HG03039 (cell line): ENCODE data around the gene HOXB4.

ENCODE experiments used
- ATAC-seq: cut with Tn5 transposase; IDR thresholded peaks from one replicate; pipeline ENCODE4 v1.9.1; 2021; ENCODE audit warnings: mild to moderate bottlenecking, moderate library complexity; ENCODE audit not compliant: unreplicated experiment

HOXB4 gene

DNA sequence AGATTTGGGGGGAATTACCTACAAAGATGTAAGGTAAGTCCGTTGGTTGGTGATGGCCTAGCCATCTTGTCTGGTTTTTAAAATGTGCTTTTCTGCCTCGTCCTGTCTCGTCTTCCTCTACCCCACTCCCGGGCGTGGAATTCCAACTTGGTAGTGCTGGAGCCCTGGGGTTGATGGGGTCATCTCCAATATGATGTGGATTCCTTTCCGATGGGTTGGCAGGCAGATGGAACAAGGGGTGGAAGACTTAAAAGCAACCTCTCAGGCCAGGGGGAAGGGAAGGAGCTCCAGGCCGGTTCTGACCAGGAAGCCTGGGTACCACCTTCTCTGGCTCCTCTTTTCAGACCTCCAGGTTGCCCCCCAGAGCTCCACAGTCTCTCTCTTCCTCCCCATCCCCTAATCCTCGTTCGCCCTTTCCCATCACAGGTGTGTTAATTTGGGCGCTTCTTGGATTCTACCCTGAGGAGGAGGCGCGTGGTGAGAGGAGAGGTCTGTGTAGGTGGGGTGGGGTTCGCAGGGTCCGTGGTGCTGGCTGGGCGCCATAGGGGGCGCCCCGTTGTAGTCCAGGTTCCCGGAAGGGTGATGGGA, 28.1 kb downstream of the HOXB4 start:
- ATAC-seq = no peak

DNA sequence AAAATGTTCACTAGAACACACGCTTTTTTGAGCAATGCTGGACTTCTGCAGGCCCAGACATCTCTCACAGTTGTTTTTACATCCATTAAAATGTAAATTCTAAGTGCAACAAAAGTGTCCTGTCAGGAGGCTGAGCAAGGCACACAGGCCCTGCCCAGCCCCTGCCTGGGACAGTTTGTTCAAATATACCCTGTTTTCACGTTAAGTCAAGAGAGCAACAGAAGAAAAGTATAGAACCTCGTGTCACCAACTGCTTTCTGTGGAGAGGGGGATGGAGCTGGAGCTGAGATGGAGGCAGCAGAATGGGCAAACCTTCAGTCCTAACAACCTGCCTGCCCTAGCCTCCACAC, 28.9 kb downstream of the HOXB4 start:
- ATAC-seq = no peak

DNA sequence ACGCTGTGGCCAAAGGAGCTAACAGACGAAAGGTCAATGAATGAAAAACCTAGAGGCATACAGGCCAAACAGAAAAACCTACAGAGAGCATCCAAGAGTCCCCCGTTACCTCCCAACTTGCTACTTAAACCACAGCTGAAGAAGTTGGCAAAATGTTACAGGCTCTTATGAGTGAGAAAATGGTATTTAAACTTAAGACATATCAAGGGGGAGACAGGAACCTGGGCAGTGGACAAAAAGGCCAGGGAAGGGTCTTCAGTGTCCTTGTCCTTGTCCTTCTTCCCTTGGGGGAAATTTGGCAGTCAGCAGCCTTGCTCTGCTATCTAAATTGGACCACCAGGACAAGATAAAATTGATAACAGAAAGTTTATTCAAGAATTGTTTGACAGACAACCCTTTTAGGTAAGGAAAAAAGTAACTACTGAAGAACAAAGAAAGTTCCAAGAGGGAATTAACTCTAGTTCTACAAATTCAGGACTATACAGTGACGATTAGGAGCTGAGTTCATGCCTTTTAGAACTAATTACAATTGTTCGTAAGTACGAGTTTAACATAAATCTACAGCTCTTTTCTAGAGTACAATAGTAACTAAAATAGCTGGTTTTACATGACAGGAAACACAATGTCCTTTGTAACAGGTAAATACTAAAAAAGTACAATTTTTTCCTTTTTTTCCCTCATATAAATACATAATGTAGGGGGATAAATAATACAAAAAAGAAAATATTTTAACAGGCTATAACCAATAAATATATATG, 29.4 kb downstream of the HOXB4 start:
- no peak for ATAC-seq

DNA sequence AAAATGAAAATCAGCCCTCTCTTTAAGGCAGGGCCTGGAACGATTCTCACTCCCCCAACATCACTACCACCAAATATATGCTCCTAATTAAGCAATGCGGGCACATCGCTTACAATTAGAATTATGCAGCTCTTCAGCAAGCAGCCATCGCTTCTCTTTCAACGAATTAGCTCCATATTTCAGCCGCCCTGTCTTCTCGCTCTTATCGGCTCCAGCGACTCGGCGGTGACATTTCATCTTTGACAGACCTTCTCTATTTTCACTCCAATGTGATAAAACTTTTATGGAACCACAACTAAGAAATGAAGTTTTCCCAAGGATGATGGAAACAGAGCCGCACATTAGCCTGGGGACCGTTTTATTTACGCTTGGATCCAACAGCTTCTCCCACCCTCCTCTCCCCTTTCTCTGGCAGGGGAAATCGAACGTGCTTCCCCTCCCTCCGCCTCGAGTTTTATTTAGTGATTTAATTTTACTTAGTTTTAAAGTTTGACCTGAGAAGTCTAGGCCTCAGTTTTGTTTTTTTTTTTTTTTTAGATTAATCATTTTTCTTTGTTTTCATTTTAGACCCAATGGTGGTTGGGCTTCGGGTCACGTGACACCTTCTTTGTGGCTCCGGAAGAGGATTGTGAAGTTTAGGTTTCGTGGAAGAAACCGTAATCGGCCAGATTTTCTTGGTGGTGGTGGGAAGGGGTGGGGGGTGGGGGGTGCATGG, 30.2 kb downstream of the HOXB4 start:
- no peak for ATAC-seq

DNA sequence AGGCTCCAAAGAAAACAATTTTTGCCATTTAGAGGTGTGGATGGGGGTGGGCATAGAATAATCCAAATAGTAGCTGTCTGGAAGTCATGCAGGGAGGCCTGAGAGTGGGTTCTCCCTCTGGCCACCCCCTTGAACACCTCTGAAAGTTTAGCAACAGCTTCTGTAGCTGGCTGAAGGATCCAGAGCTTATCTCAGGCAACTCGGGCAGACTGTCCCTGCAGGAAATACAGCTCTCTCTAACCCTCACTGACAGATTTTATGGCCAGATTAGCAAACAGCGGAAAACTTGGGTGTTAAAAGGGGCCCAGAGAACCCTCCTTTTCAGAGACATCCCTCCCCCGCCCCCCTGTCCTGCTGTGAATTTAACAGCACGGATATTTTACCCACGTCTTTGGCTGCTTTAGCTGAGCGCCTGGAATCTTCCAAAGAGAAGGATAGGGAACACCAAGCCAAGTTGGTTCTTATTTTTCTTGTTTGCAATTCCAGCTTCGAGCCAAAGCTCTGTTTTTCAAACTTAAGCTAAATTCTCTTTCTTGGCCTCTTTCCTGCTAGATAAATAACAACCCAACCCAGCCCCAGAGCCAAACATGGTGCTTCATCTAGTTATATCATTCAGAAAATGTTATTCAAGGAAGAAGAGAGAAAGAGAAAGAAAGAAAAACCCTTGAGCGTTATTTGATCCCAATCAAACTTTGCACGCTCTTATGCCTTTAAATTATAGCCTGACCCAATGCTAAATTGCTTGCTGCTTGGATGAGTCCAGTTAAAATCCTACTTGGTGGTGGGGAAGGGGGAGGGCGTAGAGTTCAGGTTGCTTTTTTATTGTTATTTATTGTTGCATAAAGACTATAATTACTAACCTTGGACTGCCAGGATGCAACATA, 31.0 kb downstream of the HOXB4 start:
- ATAC-seq = no peak

DNA sequence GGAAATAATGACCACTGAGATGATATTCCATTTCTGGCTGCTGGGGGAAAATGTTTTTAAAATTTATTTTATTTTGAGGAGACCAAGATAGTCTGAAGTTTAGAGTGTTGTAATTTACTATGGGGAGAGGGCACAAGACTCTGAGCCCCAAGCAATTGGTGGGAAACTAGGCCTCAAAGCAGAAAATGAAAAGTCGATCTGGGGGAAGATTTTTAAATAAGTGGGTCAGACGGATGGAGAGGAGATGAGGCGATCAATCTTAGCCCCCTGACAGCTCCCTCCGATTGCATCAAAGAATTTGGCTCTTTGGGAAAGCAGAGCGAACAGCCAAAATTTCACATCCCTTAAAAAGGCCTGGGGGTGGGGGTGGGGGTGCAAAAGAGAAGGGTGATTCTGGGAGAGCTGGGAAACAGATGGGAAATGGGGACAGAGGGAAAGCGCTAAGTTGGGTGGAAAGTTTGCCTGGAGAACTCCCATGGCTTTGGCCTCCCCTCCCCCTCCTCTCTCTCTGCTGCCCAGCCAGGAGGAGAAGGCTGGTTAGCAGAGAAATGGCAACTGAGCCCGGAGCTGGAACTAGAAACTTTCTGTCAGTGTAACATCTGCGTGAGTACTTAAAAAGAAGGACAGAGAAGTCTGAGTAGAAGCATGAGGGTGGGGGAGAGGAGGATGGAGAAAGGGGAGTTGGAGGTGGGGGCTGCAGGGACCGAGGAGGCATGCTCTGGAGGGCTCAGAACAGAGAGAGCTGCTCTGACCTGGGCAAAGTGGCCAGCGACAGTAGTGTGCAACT, 31.8 kb downstream of the HOXB4 start:
- ATAC-seq = no peak

DNA sequence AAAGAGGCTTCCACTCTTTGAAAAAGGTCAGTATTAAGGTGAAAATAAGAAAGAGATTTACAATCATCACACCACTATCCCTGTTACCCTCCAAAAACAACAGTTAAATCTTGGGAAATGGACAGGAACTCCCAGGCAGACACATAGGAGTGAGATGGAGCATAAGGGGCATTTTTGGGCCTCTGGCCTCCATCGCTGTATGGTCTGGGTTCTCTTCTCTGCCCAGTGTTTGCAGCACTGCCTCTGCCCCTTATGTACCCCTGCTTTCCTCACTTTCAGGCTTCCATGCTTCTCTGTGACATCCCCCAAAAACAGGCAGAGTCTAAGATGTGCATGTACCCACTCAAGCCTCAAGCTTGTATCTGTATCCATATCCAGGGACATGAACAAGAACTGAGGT, 32.6 kb downstream of the HOXB4 start:
- ATAC-seq = no peak

DNA sequence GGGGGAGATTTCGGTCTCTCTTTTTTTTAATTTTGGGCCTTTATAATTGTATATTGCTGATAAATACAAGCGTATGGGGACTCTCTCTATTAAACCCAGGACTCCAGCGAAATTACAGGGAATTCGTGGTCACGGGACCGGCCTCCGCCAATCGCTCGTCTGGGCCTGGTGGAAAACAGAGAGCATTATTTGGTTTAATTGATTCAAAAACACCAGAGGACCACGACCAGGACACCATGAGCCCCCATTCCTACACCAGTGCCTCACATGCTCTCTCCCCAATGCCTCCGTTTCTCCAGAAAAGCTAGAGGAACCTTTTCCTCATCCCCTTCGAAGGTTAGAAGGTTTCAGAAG, 33.2 kb downstream of the HOXB4 start, which contains the start of gene HOXB2:
Gene HOXB2 (minus strand): TSS at position 88 of the 354 bp plus-strand sequence. CDS start 198 bp downstream, outside the sequence.
- no peak for ATAC-seq

DNA sequence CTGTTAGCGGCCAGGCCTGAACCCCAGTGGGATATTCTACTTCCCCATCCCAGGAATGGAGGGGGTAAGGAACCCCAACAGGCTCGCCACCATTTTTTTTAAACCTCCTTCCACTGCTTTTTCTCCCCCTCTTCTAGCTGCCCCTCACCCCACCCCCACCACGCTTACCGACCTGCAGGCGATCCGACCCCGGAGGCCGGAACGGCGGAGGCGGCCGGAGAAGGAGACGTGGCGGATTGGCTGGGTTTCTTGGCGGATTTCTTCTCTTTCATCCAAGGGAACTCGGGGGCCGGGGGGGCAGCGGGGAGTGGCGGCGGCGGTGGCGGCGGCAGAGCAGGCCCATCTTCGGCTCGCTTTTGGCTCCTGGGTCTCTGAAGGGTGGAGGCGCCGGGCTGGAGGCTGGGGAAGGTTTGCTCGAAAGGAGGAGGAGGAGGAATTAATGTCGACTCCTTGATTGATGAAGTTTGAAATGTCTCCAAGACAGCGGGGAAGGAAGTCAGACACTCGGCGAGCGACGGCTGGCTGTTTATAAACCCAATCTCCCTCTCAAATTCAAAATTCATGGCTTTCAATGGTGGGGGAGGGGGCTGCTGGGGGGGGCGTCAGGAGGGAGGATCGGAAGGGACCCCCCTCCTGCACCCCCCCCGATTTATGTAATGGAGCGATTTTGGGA, 33.7 kb downstream of the HOXB4 start:
- no peak for ATAC-seq

DNA sequence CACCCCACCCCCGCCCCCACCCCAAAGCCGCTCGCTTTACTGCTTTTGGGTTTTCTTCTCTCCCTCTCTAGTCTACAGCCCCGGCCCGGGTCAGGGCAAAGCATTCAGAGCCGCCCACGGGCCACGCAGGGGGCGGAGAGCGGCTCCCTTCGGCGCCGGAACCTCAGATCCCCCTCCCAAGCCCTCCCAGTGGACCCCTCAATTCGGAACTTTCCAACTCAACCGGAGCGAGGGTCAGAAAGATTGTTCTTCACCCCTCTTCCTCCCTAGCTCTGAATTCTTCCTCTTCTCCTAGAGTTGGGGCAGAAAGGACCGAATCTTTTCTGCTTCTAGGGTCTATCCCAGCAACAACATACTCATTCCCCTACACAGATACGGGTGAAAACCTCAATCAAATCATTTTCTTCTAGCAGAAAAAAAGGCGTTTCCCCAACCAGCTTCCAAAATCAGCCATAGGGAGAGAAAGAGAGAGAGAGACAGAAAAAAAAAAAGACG, 34.2 kb downstream of the HOXB4 start:
- ATAC-seq = no peak

DNA sequence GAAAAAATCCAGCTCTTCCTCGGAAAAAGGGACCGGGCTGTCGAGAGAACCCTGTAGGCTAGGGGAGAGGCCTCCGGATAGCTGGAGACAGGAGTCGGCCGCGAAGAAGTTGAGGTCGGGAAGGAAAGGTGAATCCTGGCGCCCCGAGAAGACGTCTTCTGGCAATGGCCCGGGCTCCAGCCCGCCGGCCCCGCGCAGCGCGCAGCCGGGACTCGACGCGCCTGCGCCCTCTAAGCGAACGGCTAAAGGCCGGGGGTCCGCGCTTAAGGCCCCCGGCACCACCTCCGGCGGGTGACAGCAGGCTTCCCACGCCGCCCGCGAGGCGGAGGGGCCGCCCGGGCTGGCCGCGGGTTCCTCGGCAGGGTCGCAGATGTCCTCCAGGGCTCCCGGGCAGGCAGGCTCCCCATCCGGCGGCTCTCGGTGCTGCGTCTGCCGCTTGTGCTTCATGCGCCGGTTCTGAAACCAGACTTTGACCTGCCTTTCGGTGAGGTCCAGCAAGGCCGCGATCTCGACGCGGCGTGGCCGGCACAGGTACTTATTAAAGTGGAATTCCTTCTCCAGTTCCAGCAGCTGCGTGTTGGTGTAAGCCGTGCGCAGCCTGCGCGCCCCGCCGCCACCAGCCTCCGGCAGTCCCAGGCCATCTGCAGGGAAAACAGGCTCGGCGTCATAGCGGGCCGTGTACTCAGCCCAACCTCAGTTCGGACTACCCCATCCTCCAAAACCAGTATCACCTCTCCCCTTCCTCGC, 34.9 kb downstream of the HOXB4 start:
- ATAC-seq = no peak

DNA sequence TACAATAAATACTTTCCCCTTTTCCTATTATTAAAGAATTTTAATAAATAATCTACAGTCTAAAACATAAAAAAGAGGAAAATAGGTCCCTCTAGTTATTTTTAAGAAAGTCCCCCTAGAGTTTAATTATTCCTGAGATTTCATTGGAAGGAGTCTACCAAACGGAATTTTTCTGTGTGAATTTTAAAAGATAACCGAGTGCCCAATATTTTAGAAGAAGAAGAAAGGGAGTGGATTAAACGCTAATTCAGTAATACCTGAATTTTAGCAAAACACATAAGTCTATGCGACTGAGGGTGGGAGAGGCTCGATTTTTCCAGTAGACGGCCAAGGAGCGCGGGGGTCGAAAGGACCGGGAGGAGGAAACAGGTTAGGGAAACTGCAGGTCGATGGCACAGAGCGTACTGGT, 35.4 kb downstream of the HOXB4 start:
- no peak for ATAC-seq

DNA sequence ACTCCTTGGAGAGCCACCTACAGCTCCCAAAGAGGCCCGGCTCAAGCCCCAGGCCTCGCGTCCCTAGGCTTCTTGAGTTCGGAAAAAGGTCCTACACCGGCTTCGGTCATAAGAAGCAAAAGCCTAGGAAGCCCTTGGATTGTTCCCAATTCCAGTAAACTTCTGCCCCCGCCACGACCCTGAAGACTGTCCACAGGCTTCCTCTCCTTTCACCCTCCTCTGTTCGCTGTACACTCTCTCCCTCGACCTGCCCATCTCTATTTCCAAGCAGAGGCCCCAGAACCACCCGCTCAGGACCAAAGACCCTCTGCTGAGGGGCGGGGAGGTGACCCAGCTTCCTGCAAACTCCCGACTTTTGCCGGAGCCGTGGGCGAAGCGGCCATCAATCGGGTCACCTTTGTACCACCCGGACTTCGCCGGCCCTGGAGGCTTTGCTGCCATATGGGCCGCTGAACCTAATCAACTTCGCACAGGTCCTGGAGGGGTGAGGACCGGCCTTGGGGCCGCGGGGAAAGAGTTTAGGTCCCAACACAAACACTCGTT, 36.0 kb downstream of the HOXB4 start:
- no peak for ATAC-seq

DNA sequence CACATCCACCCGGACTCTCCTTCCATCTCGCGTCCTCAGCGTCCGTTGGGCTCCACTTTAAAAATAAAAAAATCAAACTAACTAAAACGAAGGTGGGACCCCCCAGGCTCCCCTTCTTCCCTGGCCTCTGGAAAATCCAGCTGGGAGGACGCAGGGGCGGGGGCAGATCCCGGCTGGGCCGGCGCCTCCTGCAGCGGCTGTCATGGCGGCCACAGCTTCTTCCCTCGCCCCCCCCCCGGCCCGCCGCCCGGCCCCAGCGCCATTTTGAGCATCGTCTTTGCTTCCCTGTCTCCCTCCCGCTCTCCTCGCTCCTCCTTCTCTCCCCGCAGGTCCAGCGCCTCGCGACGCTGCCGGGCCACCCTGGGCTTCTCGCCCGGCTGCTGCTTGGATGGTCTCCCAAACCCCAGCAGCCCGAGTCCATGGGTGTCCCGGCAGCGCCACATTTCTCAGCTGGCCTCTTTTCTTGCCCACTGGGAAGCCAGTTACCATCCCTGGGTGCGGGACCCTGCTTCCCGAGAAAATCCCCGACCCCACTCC, 36.5 kb downstream of the HOXB4 start:
- ATAC-seq = no peak

DNA sequence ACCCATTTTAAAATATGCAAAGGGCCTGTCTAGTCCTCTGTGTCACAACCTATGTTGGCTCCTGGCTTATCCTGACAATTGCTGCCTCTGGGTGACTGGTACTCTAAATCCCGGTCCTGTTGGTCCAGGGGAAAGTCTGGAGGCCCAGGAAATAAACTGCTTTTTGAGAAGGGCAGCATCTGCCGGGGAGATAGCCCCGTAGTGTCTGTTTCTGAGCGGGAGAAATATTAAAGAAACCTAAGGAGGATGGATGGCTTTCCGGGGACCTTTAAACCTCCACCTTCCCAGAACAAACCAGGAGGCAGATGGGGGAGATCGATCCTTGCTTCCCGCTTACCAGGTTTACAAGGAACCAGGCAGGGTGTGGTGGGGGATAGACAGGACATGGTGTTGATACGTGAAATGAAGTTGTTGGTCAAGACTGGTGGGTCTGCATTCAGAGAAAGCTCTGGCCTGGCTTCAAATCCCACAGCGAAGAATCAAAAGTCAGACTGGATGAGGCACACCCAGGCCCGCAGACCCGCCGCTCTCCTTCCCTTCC, 37.0 kb downstream of the HOXB4 start:
- no peak for ATAC-seq

DNA sequence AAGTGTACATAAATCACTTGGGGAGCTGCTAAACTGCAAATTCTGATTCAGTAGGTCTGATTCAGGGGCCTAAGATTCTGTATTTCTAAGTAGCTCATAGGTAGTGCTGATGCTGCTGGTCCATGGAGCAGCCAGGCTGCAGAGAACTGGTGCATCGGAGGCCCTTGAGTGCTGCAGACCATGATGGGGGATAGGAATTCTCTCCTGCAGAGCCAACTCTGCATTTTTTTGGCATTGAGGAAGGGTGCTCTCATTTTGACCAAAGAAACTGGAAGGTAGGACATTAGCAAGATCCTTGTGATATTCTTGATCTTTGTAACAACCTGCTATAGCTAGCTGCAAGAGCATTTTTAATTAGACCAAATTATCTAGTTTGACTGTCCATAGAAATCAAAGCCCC, 37.9 kb downstream of the HOXB4 start:
- ATAC-seq = no peak

DNA sequence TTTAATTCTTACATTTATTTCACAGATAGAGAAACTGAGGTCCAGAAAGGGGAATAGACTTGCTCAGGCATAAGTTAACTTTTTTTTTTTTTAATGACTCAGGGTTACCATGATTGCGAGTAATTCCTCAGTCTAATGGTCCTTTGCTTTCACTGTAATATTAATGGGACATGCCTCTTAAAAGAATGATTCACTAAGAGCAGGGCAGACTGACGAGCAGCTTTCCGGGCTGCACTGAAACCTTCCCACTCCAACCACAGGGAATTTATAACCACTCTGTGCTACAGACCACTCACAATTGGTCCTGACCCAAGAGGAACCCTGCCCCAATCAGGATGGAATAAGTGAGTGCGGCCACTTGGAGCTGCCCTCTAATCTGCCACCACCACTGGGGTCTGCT, 39.0 kb downstream of the HOXB4 start:
- no peak for ATAC-seq

DNA sequence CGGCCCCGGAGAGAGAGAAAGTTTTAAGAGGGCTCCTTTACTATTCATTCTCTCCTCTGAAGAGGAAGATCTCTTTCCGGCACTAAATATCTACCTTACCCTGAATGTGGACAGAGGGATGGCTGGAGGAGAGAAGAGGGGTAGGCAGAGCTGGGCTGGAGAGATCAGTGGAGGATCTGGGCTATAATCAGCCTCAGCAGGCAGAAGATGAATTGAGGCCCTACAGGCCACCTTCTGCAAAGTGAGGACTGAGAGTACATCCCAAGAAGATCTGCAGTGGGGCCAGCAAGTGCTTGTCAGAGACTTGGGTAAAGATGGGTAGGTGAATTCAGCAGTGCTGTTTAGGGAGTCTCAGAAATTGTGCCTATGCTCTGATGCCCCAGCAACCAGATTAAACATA, 40.8 kb downstream of the HOXB4 start:
- no peak for ATAC-seq
